GM23338 (cell line): ENCODE data around the gene SLC25A18. TPM values are rescaled to one million over a fixed set of nuclear protein-coding genes. Genes with fewer than 3 reads are reported as not detected.

Source experiments
- ATAC-seq: fragments of 200-7000 bp; cut with Tn5 transposase; 3 replicates; pipeline ENCODE4 v1.9.1; 2020
- DNase-seq: peaks from one replicate; pipeline ENCODE4 v3.0.0-alpha.2; 2015; ENCODE audit warnings: low spot score
- H2AFZ ChIP-seq: fragments of 200-600 bp; sonication (generic); 2 replicates; pipeline ENCODE4 v1.8.0; 2016; ENCODE audit warnings: antibody characterized with exemption, mild to moderate bottlenecking, moderate library complexity
- H3F3A ChIP-seq: fragments of 200-600 bp; sonication (generic); replicated peaks from 2 replicates; pipeline ENCODE4 v1.8.0; 2017; ENCODE audit warnings: antibody characterized with exemption, mixed run types, low read depth
- H3K27ac ChIP-seq: fragments of 200-600 bp; sonication (generic); 2 replicates; pipeline ENCODE4 v1.6.1; 2016; ENCODE audit warnings: low read depth
- H3K27me3 ChIP-seq: fragments of 200-600 bp; sonication (generic); 2 replicates; pipeline ENCODE4 v1.8.0; 2016; ENCODE audit warnings: mild to moderate bottlenecking, mixed run types, moderate library complexity; ENCODE audit not compliant: insufficient read depth
- H3K36me3 ChIP-seq: fragments of 200-600 bp; sonication (generic); 2 replicates; pipeline ENCODE4 v1.8.0; 2016; ENCODE audit warnings: mild to moderate bottlenecking; ENCODE audit not compliant: insufficient read depth
- H3K4me1 ChIP-seq: fragments of 200-600 bp; sonication (generic); 2 replicates; pipeline ENCODE4 v1.8.0; 2016; ENCODE audit warnings: mild to moderate bottlenecking, moderate library complexity; ENCODE audit not compliant: insufficient read depth
- H3K4me2 ChIP-seq: fragments of 200-600 bp; sonication (generic); 2 replicates; pipeline ENCODE4 v1.7.1; 2017; ENCODE audit warnings: mixed run types
- H3K4me3 ChIP-seq: fragments of 200-600 bp; sonication (generic); 2 replicates; pipeline ENCODE4 v1.6.1; 2016; ENCODE audit warnings: mixed run types
- H3K79me2 ChIP-seq: fragments of 200-600 bp; sonication (generic); replicated peaks from 2 replicates; pipeline ENCODE4 v1.8.0; 2017; ENCODE audit warnings: mild to moderate bottlenecking; ENCODE audit not compliant: insufficient read depth
- H3K9me2 ChIP-seq: fragments of 200-600 bp; sonication (generic); 2 replicates; pipeline ENCODE4 v1.8.0; 2017; ENCODE audit not compliant: insufficient read depth
- H4K20me1 ChIP-seq: fragments of 200-600 bp; sonication (generic); replicated peaks from 2 replicates; pipeline ENCODE4 v1.8.0; 2017; ENCODE audit warnings: mild to moderate bottlenecking; ENCODE audit not compliant: insufficient read depth
- H3K27ac Mint-ChIP-seq: 2 replicates; pipeline ENCODE4 v1.8.0; 2020; ENCODE audit warnings: inconsistent platforms, mild to moderate bottlenecking, moderate library complexity, mixed read lengths
- H3K27me3 Mint-ChIP-seq: 3 replicates; pipeline ENCODE4 v1.8.0; 2022; ENCODE audit warnings: low read depth, mild to moderate bottlenecking, moderate library complexity, mixed read lengths, inconsistent platforms; ENCODE audit not compliant: insufficient read depth, poor library complexity
- H3K36me3 Mint-ChIP-seq: 3 replicates; pipeline ENCODE4 v1.8.0; 2021; ENCODE audit warnings: low read depth, mild to moderate bottlenecking, inconsistent platforms, moderate library complexity, mixed read lengths
- H3K4me1 Mint-ChIP-seq: 3 replicates; pipeline ENCODE4 v1.8.0; 2020; ENCODE audit warnings: mild to moderate bottlenecking, inconsistent platforms, mixed read lengths
- H3K4me3 Mint-ChIP-seq: 3 replicates; pipeline ENCODE4 v1.8.0; 2021; ENCODE audit warnings: moderate library complexity, mild to moderate bottlenecking, inconsistent platforms, mixed read lengths
- H3K9me3 Mint-ChIP-seq: 3 replicates; pipeline ENCODE4 v1.8.0; 2020; ENCODE audit warnings: moderate library complexity, mild to moderate bottlenecking, inconsistent platforms, mixed read lengths
- CREB1 ChIP-seq: fragments of 250-450 bp; sonication (Bioruptor Pico); IDR thresholded peaks from 2 replicates; pipeline ENCODE4 v1.5.0; 2020; ENCODE audit warnings: low read depth, mild to moderate bottlenecking, moderate library complexity
- ETS1 ChIP-seq: IDR thresholded peaks from 2 replicates; pipeline ENCODE4 v1.6.1; 2016; ENCODE audit warnings: antibody characterized with exemption
- EZH2 ChIP-seq: fragments of 200-600 bp; sonication (generic); IDR thresholded peaks from one replicate; pipeline ENCODE4 v1.8.0; 2017; ENCODE audit warnings: antibody characterized with exemption, mild to moderate bottlenecking, low read depth; ENCODE audit not compliant: unreplicated experiment
- JUNB ChIP-seq: IDR thresholded peaks from one replicate; pipeline ENCODE4 v1.6.1; 2016; ENCODE audit warnings: antibody characterized with exemption; ENCODE audit not compliant: unreplicated experiment
- NANOG ChIP-seq: IDR thresholded peaks from 2 replicates; pipeline ENCODE4 v1.6.1; 2016; ENCODE audit warnings: antibody characterized with exemption, borderline replicate concordance
- POLR2AphosphoS5 ChIP-seq: IDR thresholded peaks from 2 replicates; pipeline ENCODE4 v1.6.1; 2016; ENCODE audit warnings: antibody characterized with exemption, low read depth
- STAT1 ChIP-seq: IDR thresholded peaks from one replicate; pipeline ENCODE4 v1.6.1; 2016; ENCODE audit warnings: antibody characterized with exemption; ENCODE audit not compliant: unreplicated experiment
- ZNF114 ChIP-seq: fragments of 250-450 bp; sonication (Bioruptor Pico); IDR thresholded peaks from 2 replicates; pipeline ENCODE4 v1.5.0; 2020; ENCODE audit warnings: mild to moderate bottlenecking, moderate library complexity
- ZNF331 ChIP-seq: fragments of 250-450 bp; sonication (Bioruptor Pico); IDR thresholded peaks from 2 replicates; pipeline ENCODE4 v1.5.0; 2020; ENCODE audit warnings: low read depth, mild to moderate bottlenecking, moderate library complexity
- polyA plus RNA-seq: library from polyadenylated mRNA; unstranded; fragments of >200 nt; fragmentation: Nextera tagmentation; extraction: Ambion mirVana; gene quantifications from 2 replicates; pipeline ENCODE4 v1.2.1, GENCODE V29; 2016
- total RNA-seq: library from RNA; depleted of rRNA; stranded (reverse); fragments of >200 nt; shearing (Covaris generic); gene quantifications from 2 replicates; pipeline ENCODE4 v1.2.3, GENCODE V29; 2014
- TF ChIP-seq, protein P1 (sequence below): IDR thresholded peaks from one replicate; pipeline ENCODE4 v1.6.1; 2018; ENCODE audit warnings: antibody characterized with exemption; ENCODE audit not compliant: unreplicated experiment
- TF ChIP-seq, protein P2 (sequence below), 2 experiments: fragments of 200-600 bp in 1 of 2; sonication (generic) in 1 of 2; conservative IDR thresholded peaks; 2 replicates each; pipeline versions ENCODE4 v1.5.1 to v1.6.1; 2016 to 2017; ENCODE audit warnings: antibody characterized with exemption in 2 of 2, low read depth in 2 of 2, mild to moderate bottlenecking in 2 of 2, moderate library complexity in 1 of 2
- TF ChIP-seq, protein P3 (sequence below): fragments of 250-450 bp; sonication (Bioruptor Pico); IDR thresholded peaks from 2 replicates; pipeline ENCODE4 v1.5.0; 2020; ENCODE audit warnings: mild to moderate bottlenecking, moderate library complexity

SLC25A18 gene
- total and polyA plus RNA-seq, 2 experiments from 2014 or later = 1.2 to 1.9 TPM

- H3K9me3 Mint-ChIP-seq = no peaks in the 10 kb centered on the region
- peaks cover 89% of the 10 kb centered on the region for H3K36me3 Mint-ChIP-seq
Observed at GRCh38 chr22:17548010-17548755, 15.1 kb upstream of the SLC25A18 start.

More at GRCh38 chr22:17548010-17548755, 15.1 kb upstream of the SLC25A18 start:
- H3K27ac Mint-ChIP-seq = 0 out of 2 replicates have a peak overlapping the region, but pooled peaks have one; percentile 19
- Histone ChIP-seq H3K9me2 (no peaks in the 10 kb centered on the region), H3K79me2 (peaks cover 9% of the 10 kb centered on the region), H2AFZ (no peak overlapping the region), H3K36me3 (peaks cover 62% of the 10 kb centered on the region), H3K27ac (0 out of 2 replicates have a peak overlapping the region, but pooled peaks have one; percentile 32), H3K27me3 (no peaks in the 10 kb centered on the region), H3K4me2 (no peak overlapping the region), H3F3A (peaks cover 16% of the 10 kb centered on the region), H4K20me1 (no peaks in the 10 kb centered on the region; the same call in none of the 2 replicates), H3K4me3 (no peak overlapping the region), H3K4me1 (no peaks in the 10 kb centered on the region)
- no peaks in the 10 kb centered on the region for H3K4me1 Mint-ChIP-seq
- ATAC-seq (peak; percentile 43), DNase-seq (no peak)
- TF ChIP-seq JUNB (no peak), EZH2 (no peak), STAT1 (no peak), CREB1 (CRISPR knock-in tag) (no peak), ETS1 (no peak), POLR2AphosphoS5 (no peak), ZNF331 (CRISPR knock-in tag) (no peak), ZNF114 (CRISPR knock-in tag) (no peak), NANOG (no peak)
- TF ChIP-seq, protein P1, sequence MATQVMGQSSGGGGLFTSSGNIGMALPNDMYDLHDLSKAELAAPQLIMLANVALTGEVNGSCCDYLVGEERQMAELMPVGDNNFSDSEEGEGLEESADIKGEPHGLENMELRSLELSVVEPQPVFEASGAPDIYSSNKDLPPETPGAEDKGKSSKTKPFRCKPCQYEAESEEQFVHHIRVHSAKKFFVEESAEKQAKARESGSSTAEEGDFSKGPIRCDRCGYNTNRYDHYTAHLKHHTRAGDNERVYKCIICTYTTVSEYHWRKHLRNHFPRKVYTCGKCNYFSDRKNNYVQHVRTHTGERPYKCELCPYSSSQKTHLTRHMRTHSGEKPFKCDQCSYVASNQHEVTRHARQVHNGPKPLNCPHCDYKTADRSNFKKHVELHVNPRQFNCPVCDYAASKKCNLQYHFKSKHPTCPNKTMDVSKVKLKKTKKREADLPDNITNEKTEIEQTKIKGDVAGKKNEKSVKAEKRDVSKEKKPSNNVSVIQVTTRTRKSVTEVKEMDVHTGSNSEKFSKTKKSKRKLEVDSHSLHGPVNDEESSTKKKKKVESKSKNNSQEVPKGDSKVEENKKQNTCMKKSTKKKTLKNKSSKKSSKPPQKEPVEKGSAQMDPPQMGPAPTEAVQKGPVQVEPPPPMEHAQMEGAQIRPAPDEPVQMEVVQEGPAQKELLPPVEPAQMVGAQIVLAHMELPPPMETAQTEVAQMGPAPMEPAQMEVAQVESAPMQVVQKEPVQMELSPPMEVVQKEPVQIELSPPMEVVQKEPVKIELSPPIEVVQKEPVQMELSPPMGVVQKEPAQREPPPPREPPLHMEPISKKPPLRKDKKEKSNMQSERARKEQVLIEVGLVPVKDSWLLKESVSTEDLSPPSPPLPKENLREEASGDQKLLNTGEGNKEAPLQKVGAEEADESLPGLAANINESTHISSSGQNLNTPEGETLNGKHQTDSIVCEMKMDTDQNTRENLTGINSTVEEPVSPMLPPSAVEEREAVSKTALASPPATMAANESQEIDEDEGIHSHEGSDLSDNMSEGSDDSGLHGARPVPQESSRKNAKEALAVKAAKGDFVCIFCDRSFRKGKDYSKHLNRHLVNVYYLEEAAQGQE = no peak
- TF ChIP-seq, protein P2, sequence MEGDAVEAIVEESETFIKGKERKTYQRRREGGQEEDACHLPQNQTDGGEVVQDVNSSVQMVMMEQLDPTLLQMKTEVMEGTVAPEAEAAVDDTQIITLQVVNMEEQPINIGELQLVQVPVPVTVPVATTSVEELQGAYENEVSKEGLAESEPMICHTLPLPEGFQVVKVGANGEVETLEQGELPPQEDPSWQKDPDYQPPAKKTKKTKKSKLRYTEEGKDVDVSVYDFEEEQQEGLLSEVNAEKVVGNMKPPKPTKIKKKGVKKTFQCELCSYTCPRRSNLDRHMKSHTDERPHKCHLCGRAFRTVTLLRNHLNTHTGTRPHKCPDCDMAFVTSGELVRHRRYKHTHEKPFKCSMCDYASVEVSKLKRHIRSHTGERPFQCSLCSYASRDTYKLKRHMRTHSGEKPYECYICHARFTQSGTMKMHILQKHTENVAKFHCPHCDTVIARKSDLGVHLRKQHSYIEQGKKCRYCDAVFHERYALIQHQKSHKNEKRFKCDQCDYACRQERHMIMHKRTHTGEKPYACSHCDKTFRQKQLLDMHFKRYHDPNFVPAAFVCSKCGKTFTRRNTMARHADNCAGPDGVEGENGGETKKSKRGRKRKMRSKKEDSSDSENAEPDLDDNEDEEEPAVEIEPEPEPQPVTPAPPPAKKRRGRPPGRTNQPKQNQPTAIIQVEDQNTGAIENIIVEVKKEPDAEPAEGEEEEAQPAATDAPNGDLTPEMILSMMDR (conservative IDR thresholded peaks at IDR 0.05; ENCODE audit: low read depth in 2 of 2) = no peak
- TF ChIP-seq, protein P3, sequence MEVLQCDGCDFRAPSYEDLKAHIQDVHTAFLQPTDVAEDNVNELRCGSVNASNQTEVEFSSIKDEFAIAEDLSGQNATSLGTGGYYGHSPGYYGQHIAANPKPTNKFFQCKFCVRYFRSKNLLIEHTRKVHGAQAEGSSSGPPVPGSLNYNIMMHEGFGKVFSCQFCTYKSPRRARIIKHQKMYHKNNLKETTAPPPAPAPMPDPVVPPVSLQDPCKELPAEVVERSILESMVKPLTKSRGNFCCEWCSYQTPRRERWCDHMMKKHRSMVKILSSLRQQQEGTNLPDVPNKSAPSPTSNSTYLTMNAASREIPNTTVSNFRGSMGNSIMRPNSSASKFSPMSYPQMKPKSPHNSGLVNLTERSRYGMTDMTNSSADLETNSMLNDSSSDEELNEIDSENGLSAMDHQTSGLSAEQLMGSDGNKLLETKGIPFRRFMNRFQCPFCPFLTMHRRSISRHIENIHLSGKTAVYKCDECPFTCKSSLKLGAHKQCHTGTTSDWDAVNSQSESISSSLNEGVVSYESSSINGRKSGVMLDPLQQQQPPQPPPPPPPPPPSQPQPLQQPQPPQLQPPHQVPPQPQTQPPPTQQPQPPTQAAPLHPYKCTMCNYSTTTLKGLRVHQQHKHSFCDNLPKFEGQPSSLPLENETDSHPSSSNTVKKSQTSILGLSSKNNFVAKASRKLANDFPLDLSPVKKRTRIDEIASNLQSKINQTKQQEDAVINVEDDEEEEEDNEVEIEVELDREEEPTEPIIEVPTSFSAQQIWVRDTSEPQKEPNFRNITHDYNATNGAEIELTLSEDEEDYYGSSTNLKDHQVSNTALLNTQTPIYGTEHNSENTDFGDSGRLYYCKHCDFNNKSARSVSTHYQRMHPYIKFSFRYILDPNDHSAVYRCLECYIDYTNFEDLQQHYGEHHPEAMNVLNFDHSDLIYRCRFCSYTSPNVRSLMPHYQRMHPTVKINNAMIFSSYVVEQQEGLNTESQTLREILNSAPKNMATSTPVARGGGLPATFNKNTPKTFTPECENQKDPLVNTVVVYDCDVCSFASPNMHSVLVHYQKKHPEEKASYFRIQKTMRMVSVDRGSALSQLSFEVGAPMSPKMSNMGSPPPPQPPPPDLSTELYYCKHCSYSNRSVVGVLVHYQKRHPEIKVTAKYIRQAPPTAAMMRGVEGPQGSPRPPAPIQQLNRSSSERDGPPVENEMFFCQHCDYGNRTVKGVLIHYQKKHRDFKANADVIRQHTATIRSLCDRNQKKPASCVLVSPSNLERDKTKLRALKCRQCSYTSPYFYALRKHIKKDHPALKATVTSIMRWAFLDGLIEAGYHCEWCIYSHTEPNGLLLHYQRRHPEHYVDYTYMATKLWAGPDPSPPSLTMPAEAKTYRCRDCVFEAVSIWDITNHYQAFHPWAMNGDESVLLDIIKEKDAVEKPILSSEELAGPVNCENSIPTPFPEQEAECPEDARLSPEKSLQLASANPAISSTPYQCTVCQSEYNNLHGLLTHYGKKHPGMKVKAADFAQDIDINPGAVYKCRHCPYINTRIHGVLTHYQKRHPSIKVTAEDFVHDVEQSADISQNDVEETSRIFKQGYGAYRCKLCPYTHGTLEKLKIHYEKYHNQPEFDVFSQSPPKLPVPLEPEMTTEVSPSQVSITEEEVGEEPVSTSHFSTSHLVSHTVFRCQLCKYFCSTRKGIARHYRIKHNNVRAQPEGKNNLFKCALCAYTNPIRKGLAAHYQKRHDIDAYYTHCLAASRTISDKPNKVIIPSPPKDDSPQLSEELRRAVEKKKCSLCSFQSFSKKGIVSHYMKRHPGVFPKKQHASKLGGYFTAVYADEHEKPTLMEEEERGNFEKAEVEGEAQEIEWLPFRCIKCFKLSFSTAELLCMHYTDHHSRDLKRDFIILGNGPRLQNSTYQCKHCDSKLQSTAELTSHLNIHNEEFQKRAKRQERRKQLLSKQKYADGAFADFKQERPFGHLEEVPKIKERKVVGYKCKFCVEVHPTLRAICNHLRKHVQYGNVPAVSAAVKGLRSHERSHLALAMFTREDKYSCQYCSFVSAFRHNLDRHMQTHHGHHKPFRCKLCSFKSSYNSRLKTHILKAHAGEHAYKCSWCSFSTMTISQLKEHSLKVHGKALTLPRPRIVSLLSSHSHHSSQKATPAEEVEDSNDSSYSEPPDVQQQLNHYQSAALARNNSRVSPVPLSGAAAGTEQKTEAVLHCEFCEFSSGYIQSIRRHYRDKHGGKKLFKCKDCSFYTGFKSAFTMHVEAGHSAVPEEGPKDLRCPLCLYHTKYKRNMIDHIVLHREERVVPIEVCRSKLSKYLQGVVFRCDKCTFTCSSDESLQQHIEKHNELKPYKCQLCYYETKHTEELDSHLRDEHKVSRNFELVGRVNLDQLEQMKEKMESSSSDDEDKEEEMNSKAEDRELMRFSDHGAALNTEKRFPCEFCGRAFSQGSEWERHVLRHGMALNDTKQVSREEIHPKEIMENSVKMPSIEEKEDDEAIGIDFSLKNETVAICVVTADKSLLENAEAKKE (CRISPR knock-in tag) = no peak
- no peak overlapping the region for H3K4me3 Mint-ChIP-seq
- H3K27me3 Mint-ChIP-seq = peaks cover 9% of the 10 kb centered on the region
